ENCODE measurements around the gene CRB1. TPM values are rescaled to one million over a fixed set of nuclear protein-coding genes. Genes with fewer than 3 reads are reported as not detected.

Gene CRB1
- total RNA-seq (2022; extraction: Qiagen RNA extraction), result not detected in 5 replicates

DNA sequence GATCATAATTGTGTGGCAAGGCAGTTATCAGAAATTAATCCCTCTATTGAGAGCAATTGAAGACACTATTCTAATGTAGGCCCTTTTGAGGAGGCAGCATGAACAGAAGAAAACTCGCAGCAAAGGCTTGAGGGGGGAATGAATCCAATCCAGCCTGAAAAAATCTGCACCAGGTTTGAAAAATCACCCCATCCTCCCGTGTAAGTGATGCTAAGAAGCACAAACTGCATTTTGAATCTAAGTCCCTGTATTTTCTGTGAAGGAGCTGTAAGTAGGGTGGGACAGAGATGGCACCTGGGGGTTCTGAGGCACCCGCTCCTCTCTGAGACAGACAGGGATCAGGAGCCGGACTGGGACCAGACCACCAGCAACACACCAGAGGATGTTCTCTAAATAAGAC lies at the start of gene CRB1:
Gene CRB1, plus strand, starts transcription at position 241 of the 400 bp plus-strand sequence. CDS start 161 bp downstream, outside the sequence.

Other genes starting within 250 kb of the CRB1 start
- 0.05 to 0.11 TPM (median 0.06 TPM) in 4 of 5 replicates, not detected in the other for gene F13B, start 201.0 kb upstream of the CRB1 start, total RNA-seq (2022; extraction: Qiagen RNA extraction)
- 14.9 to 28.5 TPM (median 24.6 TPM) in 5 replicates for gene ASPM, start 121.6 kb upstream of the CRB1 start, total RNA-seq (2022; extraction: Qiagen RNA extraction)
- 2.4 to 4.8 TPM (median 4.0 TPM) in 5 replicates for gene ZBTB41, start 67.0 kb upstream of the CRB1 start, total RNA-seq (2022; extraction: Qiagen RNA extraction)